Measurements from ENCODE around the gene PLCD1. TPM values are rescaled to one million over a fixed set of nuclear protein-coding genes. Genes with fewer than 3 reads are reported as not detected.

Gene PLCD1
- polyA plus RNA-seq, 1 of the 3 experiments (the other 2 are of a cell fraction) = 20.2 TPM

DNA sequence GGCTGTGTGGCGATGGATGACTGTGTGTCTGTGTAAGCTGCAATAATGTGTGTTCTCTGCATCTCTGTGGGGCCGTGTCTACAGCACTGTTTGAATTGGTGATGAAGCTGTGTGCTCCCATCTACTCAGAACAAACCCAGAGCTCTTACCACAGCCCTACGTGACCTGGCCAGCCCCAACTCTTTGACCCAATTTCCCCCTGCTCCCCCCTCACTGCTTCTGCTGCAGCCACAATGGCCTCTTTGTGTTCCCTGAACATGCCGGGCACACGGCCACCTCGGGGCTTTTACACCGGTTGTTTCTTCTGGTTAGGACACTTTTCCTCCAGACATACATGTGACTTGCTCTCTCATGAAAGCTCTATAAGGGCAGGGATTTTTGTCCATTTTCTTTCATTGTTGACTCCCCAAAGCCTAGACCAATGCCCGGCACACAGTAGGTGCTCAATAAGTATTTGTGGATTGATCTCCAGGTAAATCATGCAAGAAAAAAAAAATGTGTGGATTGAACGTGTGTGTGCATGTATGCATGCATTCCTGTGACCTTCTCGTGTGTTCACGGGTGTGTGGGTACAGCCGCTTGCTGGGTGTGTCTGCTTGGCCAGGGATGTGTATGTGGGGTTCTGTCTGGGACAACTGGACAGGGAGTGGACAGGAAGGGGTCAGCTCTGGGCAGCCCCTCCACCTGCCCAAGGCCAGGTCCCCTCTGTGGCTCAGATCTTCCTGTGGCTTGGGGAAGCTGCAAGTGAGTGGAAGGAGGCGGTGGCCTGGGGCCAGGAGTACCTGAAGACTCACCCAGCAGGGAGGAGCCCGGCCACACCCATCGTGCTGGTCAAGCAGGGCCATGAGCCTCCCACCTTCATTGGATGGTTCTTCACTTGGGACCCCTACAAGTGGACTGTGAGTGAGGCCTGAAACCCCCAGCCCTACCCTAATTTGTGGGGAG lies 24.1 kb downstream of the PLCD1 start:
- H3F3A ChIP-seq (replicated peaks; ENCODE audit: insufficient read depth) = no peaks in the 10 kb centered on the region
- no peak overlapping the region for H2AFZ ChIP-seq (ENCODE audit: low read depth)
- no peaks in the 10 kb centered on the region for H3K9me2 ChIP-seq
- H3K79me2 ChIP-seq (ENCODE audit: insufficient read depth) = no peaks in the 10 kb centered on the region
- 81% methylated on average over 9 of the region's 15 CpGs for WGBS (ENCODE audit: low lambda C conversion rate)
- H3K27ac ChIP-seq (ENCODE audit: low read depth in 2 of 2, low read length in 1 of 2) = no peak overlapping the region
- no peaks in the 10 kb centered on the region for H4K20me1 ChIP-seq (ENCODE audit: insufficient read depth)
- H3K27me3 ChIP-seq (ENCODE audit: insufficient read depth) = no peaks in the 10 kb centered on the region
- no peak overlapping the region for H3K4me3 ChIP-seq (ENCODE audit: low read depth in 2 of 2, low read length in 1 of 2)
- DNase-seq = no peak
- no peak overlapping the region for H3K4me2 ChIP-seq
- POLR2A ChIA-PET = interaction anchor here (1.3 kb wide), 1 partner anchor 24 kb away, joined by 4 read pairs; the partner anchor contains the start of gene PLCD1
- CTCF ChIA-PET = interaction anchor here (1.0 to 5.4 kb wide), 6 partner anchors 8 to 151 kb away, joined by 3 to 77 read pairs (median 4); no protein-coding TSS in a partner anchor
- no peaks in the 10 kb centered on the region for H3K9me3 ChIP-seq
- H3K36me3 ChIP-seq (replicated peaks in 1 of 2; ENCODE audit: control insufficient read depth in 1 of 2, insufficient read depth in 2 of 2, low read length in 1 of 2) = peaks cover 0 to 29% of the 10 kb centered on the region in 2 experiments
- TF ChIP-seq FOSL2 (IDR thresholded peaks at IDR 0.05; ENCODE audit: borderline replicate concordance, low read depth) = no peak
- TF ChIP-seq MXI1 (IDR thresholded peaks at IDR 0.05; ENCODE audit: low read depth, low read length) = no peak
- H3K9ac ChIP-seq = no peak overlapping the region
- no peaks in the 10 kb centered on the region; a peak in 1 of 4 replicates for H3K4me1 ChIP-seq (ENCODE audit: control insufficient read depth in 1 of 2, insufficient read depth in 2 of 2, low read depth in 1 of 2, low read length in 1 of 2)

DNA sequence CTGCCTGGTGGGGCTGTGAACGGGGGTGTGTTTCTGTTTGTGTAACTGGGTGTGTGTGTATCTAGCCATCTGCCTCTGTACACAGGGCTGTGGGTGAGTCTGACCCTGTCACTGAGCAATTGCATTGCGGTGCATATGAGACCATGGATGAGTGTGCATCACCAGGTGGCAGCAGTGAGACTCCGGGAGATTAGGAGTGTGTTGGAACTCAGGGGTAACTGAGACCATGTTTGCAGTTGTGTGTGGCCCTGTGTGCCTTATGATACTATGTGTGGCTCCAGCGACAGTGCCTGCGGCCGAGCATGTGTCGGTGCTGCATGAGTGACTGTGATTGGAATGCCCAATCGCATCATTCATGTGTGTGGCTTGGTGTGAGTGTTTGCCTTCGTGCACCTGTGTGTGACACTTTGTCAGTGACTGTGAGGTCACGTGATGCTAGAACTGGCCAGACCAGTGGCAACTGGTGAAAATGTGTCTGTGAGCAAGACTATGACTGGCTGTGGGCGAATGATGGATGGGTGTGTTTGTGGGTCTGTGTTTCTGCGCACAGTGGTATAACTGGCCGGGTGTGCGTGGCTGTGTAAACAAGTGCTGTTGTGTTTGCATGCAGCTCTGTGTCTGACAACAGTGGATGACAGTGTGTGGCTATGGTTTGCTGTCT lies 24.9 kb downstream of the PLCD1 start:
- Histone ChIP-seq H4K20me1 (ENCODE audit: insufficient read depth) (no peaks in the 10 kb centered on the region), H3K79me2 (ENCODE audit: insufficient read depth) (no peaks in the 10 kb centered on the region), H3K9me3 (no peaks in the 10 kb centered on the region), H3K9ac (no peak overlapping the region), H3K36me3 (replicated peaks in 1 of 2; ENCODE audit: control insufficient read depth in 1 of 2, insufficient read depth in 2 of 2, low read length in 1 of 2) (peaks cover 0 to 24% of the 10 kb centered on the region in 2 experiments), H3F3A (replicated peaks; ENCODE audit: insufficient read depth) (no peaks in the 10 kb centered on the region), H3K4me1 (ENCODE audit: control insufficient read depth in 1 of 2, insufficient read depth in 2 of 2, low read depth in 1 of 2, low read length in 1 of 2) (no peaks in the 10 kb centered on the region; a peak in 1 of 4 replicates), H3K27ac (ENCODE audit: low read depth in 2 of 2, low read length in 1 of 2) (no peak overlapping the region), H2AFZ (ENCODE audit: low read depth) (no peak overlapping the region), H3K4me3 (ENCODE audit: low read depth in 2 of 2, low read length in 1 of 2) (no peak overlapping the region; a peak in 1 of 4 replicates), H3K27me3 (ENCODE audit: insufficient read depth) (no peaks in the 10 kb centered on the region), H3K4me2 (no peak overlapping the region), H3K9me2 (no peaks in the 10 kb centered on the region)
- ChIA-PET CTCF (interaction anchor here (0.8 to 5.4 kb wide), 18 partner anchors 9 to 161 kb away, joined by 3 to 77 read pairs (median 4); partner anchors contain the start of gene OXSR1), POLR2A (interaction anchor here (1.3 kb wide), 1 partner anchor 25 kb away, joined by 4 read pairs; the partner anchor contains the start of gene PLCD1)
- peak; percentile 71 for DNase-seq
- TF ChIP-seq CTCF (IDR thresholded peaks at IDR 0.05) = peak; percentile 62
- peak; percentile 64 for TF ChIP-seq RAD21 (IDR thresholded peaks at IDR 0.05; ENCODE audit: low read length)
- TF ChIP-seq POLR2AphosphoS5 (IDR thresholded peaks at IDR 0.05; ENCODE audit: low read depth, low read length) = no peak
- TF ChIP-seq RXRA (IDR thresholded peaks at IDR 0.05; ENCODE audit: borderline replicate concordance, low read depth) = no peak
- TF ChIP-seq SMC3 (IDR thresholded peaks at IDR 0.05; ENCODE audit: low read depth, low read length) = peak; percentile 71
- 66% methylated on average over 7 of the region's 14 CpGs for WGBS (ENCODE audit: low lambda C conversion rate)
